Activated T-helper 9 cell treated with anti-CD3 and anti-CD28 coated beads, Interleukin-2, amount 50 U/mL, for 16 hours (primary cell): Measurements from ENCODE around the gene CD83.
"Not testable (repeated sequence)": the region's sequence is repeated elsewhere in the genome, so short reads cannot be mapped to it uniquely, and the experiment has no call there.

ENCODE experiments used
- DNase-seq: peaks from one replicate; pipeline ENCODE4 v3.0.0-alpha.2; 2020; ENCODE audit warnings: low read depth

Gene CD83

GRCh38 chr6:14149053-14149738, 31.6 kb downstream of the CD83 start:
- no peak for DNase-seq

DNA sequence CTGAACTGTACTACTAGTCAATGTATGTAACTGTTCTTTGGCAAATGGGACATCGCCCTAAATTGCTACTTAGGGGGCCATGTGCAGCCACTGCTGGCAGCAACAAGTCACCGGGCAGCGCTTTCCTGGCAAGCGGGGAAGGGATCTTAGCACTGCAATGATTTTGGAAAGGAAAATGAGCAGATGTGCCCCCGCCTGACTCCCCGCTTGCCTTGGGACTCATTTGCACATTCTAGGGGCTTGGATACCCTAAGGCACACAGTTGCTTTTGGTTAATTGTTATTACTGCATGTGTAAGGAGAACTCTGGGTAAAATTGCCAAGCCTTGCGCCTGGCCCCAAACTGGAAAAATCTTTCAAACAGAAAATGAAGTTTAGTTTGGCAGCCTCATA, 32.2 kb downstream of the CD83 start:
- DNase-seq: no peak

DNA sequence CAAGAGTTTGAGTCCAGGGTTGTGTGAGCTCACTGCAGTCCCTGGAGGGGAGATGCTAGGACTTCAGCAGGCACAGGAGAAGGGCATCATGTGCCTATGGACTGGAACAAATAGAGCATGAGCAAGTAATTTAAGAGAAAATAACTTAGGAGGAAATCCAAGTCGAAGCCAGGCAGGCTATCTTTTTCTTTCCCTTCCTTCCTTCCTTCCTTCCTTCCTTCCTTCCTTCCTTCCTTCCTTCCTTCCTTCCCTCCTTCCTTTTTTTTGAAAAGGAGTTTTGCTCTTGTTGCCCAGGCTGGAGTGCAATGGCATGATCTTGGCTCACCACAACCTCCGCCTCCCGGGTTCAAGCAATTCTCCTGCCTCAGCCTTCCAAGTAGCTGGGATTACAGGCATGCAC, 33.7 kb downstream of the CD83 start:
- DNase-seq: not testable (repeated sequence)

DNA sequence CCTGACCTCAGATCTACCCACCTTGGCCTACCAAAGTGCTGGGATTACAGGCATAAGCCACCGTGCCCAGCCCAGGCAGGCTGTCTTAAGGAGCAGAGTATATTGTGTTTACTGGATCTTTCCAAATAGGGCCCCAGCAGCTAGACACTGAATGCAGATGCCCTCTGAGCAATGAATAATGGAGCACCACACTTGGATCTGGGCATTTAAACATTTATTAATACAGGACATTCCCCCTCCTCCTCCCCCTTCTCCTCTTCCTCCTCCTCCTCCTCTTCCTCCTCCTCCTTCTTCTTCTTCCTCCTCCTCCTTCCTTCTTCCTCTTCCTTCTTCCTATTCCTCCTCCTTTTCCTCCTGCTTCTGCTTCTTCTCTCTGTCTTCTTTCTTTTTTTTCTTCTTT, 34.2 kb downstream of the CD83 start:
- DNase-seq: no peak

DNA sequence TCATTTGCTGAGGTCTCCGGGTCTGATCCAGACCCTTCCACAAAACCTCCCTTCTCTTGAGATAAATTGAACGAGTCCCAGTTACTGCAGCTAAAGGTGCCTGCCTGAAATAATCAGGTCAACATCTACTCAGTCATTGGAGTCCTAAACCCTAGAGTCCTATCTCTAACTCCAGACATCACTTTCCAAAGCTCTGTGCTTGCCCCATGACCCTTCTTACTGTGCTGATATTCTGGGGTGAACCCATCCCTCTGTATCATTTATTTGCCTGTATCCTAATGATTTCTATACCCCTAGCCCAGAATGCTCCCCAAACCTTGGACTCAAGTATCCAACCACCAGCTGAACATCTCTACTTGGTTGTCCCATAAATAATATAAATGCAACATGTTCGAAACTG, 35.7 kb downstream of the CD83 start:
- DNase-seq: no peak

DNA sequence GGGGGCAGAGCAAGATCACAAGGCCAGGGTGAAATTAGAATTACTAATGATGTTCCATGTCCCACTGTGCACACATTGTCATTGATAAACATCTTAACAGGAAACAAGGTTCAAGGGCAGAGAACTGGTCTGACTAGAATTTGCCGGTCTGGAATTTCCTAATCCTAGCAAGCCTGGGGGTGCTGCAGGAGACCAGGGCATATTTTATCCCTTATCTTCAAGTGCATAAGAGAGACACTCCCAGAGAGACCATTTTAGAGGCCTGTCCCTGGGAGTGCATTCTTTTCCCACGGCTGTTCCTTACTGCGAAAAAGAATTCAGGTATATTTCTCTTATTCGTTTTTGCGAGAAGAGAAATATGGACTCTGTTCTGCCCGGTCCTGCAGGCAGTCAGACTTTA, 41.5 kb downstream of the CD83 start:
- no peak for DNase-seq

DNA sequence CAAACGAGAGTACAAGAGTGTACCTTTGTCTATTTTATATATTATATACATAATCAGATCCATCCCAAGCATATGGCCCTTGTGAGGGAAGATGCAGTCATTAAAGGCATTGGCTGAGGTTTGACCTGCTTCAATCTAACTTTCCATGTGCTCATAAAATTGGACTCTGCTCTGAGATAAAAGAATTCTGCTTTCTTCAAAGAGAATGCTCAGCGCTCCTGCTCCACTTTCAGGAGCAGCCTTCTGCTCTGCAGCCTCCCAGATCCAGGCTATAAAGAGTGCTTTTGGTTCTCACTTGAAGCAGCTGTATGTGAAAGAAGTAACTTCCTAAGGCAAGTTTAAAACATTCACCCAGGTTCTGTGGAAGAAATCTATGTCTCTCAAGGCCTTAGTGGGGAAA, 45.3 kb downstream of the CD83 start:
- no peak for DNase-seq

GRCh38 chr6:14165091-14165490, 47.5 kb downstream of the CD83 start:
- DNase-seq: no peak

- DNase-seq: no peak
Observed at GRCh38 chr6:14166839-14167238, 49.3 kb downstream of the CD83 start.

DNA sequence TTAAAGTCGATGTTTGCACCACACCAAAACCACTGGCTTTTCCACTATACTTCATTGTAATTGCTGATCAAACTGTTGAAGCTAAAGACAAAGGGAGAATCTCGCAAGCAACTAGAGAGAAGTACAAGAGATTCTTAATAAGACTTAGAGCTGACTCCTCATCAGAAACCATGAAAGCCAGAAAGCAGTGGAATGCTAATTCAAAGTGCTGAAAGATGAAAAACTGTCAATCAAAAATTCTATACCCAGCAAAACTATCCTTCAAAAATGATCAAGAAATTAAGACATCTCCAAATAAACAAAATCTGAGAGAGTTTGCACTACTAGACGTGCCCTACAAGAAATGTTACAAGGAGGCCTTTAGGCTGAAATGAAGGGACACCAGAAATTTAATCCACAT, 52.6 kb downstream of the CD83 start:
- no peak for DNase-seq

- DNase-seq: no peak
Observed at GRCh38 chr6:14172562-14172961, 55.0 kb downstream of the CD83 start.

DNA sequence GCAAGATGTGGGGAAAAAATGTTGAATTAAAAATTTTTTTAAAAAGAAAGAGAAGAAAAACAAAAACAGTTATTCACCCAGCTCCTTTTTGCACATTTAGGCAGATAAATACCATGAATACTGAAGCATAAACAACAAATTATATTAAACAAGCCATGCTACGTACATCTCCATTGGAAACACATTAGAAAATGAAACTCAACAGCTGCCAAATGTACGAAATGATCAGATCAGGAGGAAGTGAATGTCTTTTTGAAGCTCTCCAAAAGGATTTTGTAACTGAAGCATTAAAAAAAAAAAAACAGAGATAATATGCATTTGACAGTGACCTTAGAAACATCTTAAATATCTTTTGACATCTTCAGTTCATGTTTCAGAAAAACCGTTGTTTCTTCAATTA, 56.7 kb downstream of the CD83 start:
- no peak for DNase-seq

DNA sequence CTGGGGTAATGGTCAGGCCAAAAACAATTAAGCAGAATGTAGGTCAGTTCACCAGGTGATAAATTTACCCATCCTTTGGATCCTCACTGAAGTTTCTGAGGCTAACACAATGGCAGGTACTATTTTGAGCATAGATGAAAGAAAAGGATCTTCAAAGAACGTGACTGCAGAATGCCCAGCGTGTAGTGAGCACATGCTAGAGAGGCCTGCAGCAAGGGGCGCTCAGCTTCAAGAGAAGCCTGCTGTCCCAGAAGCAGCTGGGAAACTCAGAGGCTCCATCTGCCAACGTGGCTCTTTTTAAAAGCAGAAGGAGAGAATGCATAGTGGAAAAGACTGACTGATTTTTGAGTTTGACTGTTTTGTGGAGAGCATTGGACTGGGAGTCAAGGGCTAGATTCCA, 57.4 kb downstream of the CD83 start:
- DNase-seq: no peak

GRCh38 chr6:14176429-14176828, 58.9 kb downstream of the CD83 start:
- no peak for DNase-seq

GRCh38 chr6:14177413-14178082, 60.0 kb downstream of the CD83 start:
- DNase-seq: no peak

DNA sequence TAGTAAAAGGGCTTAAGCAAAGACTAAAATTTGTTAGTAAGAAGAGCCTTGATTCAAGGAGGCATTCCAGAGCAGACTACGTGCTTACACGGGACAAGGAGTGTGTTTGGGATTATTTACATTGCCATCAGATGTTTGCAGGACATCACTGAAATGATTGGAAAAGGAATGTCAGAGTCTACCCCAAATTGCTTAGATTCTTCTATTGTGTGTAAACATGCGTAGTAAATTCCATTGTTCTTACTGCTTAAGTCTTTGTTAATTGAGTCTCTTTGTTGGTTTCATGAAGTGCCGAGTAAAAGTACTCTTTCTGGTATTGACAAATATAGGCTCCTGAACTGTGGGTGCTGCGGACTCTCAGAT, 60.5 kb downstream of the CD83 start:
- no peak for DNase-seq

GRCh38 chr6:14180609-14181008, 63.0 kb downstream of the CD83 start:
- no peak for DNase-seq

DNA sequence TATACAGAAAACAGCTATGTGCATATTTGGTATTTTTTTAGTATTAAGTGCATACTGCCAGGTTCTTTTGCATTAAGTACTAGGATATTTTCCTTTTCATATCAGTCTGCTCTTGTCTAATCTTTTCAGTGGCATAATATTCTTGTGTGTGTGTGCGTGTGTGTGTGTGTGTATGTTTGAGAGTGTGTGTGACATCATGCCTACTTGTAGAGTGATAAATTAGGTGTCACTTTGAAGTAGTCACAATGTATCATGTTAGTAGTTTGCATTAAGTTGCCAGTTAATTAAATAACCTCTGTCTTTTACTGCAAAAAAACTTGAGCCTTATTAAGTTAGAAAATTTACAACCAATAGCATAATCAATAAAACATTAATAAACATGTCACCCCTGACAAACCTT, 65.3 kb downstream of the CD83 start:
- DNase-seq: no peak
